Measurements from ENCODE around the gene EDEM1. TPM values are rescaled to one million over a fixed set of nuclear protein-coding genes. Genes with fewer than 3 reads are reported as not detected.

The EDEM1 gene
- total RNA-seq, 1 experiment from 2014 or later, result 11.0 TPM

DNA sequence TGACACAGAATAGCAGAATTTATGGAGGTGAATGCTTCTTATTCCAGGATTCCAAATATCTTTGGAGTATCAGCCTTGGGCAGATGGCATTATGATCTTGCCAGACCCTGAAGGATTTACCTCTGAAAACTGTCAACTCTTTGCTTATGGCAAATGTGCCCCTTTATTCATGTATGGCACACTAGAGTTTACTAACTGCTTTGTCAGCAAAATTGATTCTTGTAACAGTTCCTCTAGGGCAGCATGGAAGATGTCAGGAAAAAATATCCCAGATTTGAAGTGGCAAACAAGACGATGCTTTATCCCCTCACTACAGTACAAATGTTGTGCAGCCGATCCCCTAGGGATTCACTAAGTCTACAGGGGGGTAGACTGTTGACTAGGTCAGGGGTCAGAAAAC, 79.7 kb downstream of the EDEM1 start:
- no peak for DNase-seq
- no peaks in the 10 kb centered on the region for H3K27me3 ChIP-seq
- H3K36me3 ChIP-seq, result no peaks in the 10 kb centered on the region

DNA sequence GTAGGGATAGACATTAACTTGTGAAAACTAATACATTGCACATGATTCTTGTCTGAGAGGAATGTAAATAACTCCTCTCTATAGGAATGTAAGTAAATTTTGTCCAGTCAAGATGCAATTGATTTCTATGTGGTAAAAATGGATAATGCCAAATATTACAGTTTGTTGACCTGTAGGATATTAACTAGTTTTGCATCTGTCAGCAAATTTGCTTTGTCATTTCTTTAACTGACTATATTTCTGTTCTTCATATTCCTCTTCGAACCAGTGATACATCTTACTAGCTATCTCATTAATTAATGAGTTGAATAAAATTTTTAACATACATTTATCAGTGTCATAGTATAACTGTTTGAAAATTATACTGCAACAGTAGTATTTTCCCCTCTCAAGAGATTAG, 80.4 kb downstream of the EDEM1 start:
- H3K4me3 ChIP-seq, result no peak overlapping the region
- no peak for DNase-seq
- no peaks in the 10 kb centered on the region for H3K36me3 ChIP-seq
- H3K27me3 ChIP-seq, result no peaks in the 10 kb centered on the region
- H3K9me3 ChIP-seq, result no peaks in the 10 kb centered on the region

More for the DNA sequence above, 79.7 kb downstream of the EDEM1 start:
- Histone ChIP-seq H3K4me3 (no peak overlapping the region), H3K9me3 (no peaks in the 10 kb centered on the region)

Other genes with a start within 250 kb of the EDEM1 start
- 2.6 TPM in 2 replicates for gene BHLHE40, start 208.3 kb upstream of the EDEM1 start, total RNA-seq (2014; rRNA removed; shearing (Covaris generic); ENCODE audit: low replicate concordance)
- 41.0 and 73.9 TPM in 2 replicates for gene ARL8B, start 65.4 kb upstream of the EDEM1 start, total RNA-seq (2014; rRNA removed; shearing (Covaris generic); ENCODE audit: low replicate concordance)